Body of pancreas (tissue), 4 donors: ENCODE data around the gene ANKRD2.

Experiments
- POLR2A ChIP-seq, 3 donors: fragments of 450-650 bp; IDR thresholded peaks; one replicate each; pipeline ENCODE4 v1.6.1; 2016; ENCODE audit warnings: antibody characterized with exemption in 3 of 3, mild to moderate bottlenecking in 2 of 3
- TF ChIP-seq, protein P1 (sequence below), 7 experiments: fragments of 450-650 bp in 4 of 7; fragments of 200-600 bp in 3 of 7; sonication (generic) in 3 of 7; IDR thresholded peaks; one replicate each; pipeline ENCODE4 v1.5.1; 2016 to 2019; ENCODE audit warnings: antibody characterized with exemption in 7 of 7

GRCh38 chr10:97577701-97578100 lies 5.1 kb downstream of the ANKRD2 start:
- TF ChIP-seq, protein P1, sequence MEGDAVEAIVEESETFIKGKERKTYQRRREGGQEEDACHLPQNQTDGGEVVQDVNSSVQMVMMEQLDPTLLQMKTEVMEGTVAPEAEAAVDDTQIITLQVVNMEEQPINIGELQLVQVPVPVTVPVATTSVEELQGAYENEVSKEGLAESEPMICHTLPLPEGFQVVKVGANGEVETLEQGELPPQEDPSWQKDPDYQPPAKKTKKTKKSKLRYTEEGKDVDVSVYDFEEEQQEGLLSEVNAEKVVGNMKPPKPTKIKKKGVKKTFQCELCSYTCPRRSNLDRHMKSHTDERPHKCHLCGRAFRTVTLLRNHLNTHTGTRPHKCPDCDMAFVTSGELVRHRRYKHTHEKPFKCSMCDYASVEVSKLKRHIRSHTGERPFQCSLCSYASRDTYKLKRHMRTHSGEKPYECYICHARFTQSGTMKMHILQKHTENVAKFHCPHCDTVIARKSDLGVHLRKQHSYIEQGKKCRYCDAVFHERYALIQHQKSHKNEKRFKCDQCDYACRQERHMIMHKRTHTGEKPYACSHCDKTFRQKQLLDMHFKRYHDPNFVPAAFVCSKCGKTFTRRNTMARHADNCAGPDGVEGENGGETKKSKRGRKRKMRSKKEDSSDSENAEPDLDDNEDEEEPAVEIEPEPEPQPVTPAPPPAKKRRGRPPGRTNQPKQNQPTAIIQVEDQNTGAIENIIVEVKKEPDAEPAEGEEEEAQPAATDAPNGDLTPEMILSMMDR (IDR thresholded peaks at IDR 0.05) = no peak
- TF ChIP-seq POLR2A (IDR thresholded peaks at IDR 0.05) = no peak
